ENCODE data around the gene TRAF3IP3.

DNA sequence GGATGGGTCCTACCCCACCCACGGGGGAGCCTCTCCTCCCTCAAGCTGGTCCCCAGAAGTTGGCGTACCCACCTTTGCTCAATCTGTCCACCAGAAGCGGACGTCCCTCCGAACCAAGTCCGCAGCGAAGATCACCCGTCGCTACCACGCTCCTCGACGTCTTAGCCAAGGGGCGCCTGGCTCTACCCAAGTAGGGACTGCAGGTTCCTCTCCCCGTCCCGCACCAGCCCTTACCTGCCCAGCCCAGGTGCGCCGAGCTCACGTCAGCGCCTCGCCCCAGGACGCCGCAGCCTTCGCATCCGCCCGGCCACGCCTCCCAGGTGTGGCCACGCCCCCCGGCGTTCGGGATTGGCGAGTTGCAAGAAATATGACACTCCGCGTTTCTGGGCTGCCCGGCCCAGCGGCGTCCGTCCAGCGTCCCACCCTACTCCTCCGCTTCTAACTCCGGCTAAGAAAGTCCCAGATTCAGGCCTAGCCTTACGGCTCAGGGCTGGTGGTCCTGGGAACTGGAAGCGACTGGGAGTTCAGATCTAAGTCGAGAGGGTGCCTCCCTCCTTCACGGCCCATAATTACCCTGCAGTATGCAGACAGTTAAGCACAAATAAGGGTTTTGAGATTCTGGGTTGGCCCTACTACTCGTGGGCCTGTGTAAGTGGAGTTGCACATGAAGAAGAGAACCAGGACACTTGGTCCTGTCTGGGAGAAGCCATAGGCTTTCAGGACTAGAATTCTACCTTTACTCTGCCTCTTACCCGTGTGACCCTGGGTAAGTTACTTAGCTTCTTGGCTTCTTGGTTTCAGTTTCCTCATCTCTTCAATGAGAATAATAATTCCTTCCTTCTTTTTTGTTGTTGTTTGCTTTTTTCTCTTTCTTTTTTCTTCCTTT is 50.3 kb downstream of the TRAF3IP3 start, which contains the start of gene IRF6:
- TF ChIP-seq EGR1 (IDR thresholded peaks at IDR 0.05) (no peak), YY1 (IDR thresholded peaks at IDR 0.05; ENCODE audit: low read depth) (no peak), RAD21 (IDR thresholded peaks at IDR 0.05; ENCODE audit: low read depth) (no peak), CEBPB (IDR thresholded peaks at IDR 0.05) (no peak), NFIC (IDR thresholded peaks at IDR 0.05) (no peak), TCF12 (IDR thresholded peaks at IDR 0.05; ENCODE audit: low read depth) (peak; percentile 58; the same call in 1 of the 2 replicates)
- TF ChIP-seq, protein P1, sequence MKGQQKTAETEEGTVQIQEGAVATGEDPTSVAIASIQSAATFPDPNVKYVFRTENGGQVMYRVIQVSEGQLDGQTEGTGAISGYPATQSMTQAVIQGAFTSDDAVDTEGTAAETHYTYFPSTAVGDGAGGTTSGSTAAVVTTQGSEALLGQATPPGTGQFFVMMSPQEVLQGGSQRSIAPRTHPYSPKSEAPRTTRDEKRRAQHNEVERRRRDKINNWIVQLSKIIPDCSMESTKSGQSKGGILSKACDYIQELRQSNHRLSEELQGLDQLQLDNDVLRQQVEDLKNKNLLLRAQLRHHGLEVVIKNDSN (IDR thresholded peaks at IDR 0.05) = no peak
